Right kidney (tissue), 9 donors: ENCODE data around the gene SPTAN1.
"Not testable (repeated sequence)": the region's sequence is repeated elsewhere in the genome, so short reads cannot be mapped to it uniquely, and the experiment has no call there.

ENCODE experiments used
- DNase-seq: peaks from one replicate; pipeline ENCODE4 v3.0.0-alpha.2; 2016
- long read RNA-seq, 8 donors: transcript quantifications; one replicate each; lab custom pipeline, GENCODE V29; 2026

The SPTAN1 gene
- long read RNA-seq, donor 1, full-length matches to known transcripts, result 23 of 23 reads
- long read RNA-seq, donor 1, partial matches to known transcripts, result 0 of 23 reads
- long read RNA-seq, donor 1, other reads (novel, unspliced or antisense), result 0 of 23 reads
- long read RNA-seq, donor 2, transcript SPTAN1-221 (5 exons, 1,503 nt), result major isoform, 5 of 33 reads
- long read RNA-seq, donor 2, partial matches to known transcripts, result 23 of 33 reads
- long read RNA-seq, donor 2, other reads (novel, unspliced or antisense), result 0 of 33 reads
- long read RNA-seq, donor 3, transcript SPTAN1-211 (6 exons, 1,713 nt), result major isoform, 7 of 45 reads
- long read RNA-seq, donor 3, transcript SPTAN1-221 (5 exons, 1,503 nt), result minor isoform, 6 of 45 reads
- long read RNA-seq, donor 3, partial matches to known transcripts, result 28 of 45 reads
- long read RNA-seq, donor 3, other reads (novel, unspliced or antisense), result 0 of 45 reads
- long read RNA-seq, donor 4, full-length matches to known transcripts, result 28 of 55 reads
- long read RNA-seq, donor 4, partial matches to known transcripts, result 27 of 55 reads
- long read RNA-seq, donor 4, other reads (novel, unspliced or antisense), result 0 of 55 reads
- long read RNA-seq, donor 5, full-length matches to known transcripts, result 18 of 35 reads
- long read RNA-seq, donor 5, partial matches to known transcripts, result 17 of 35 reads
- long read RNA-seq, donor 5, other reads (novel, unspliced or antisense), result 0 of 35 reads
- long read RNA-seq, donor 6, full-length matches to known transcripts, result 29 of 152 reads
- long read RNA-seq, donor 6, partial matches to known transcripts, result 87 of 152 reads
- long read RNA-seq, donor 6, other reads (novel, unspliced or antisense), result 36 of 152 reads
- long read RNA-seq, donor 7, full-length matches to known transcripts, result 43 of 216 reads
- long read RNA-seq, donor 7, partial matches to known transcripts, result 138 of 216 reads
- long read RNA-seq, donor 7, other reads (novel, unspliced or antisense), result 35 of 216 reads
- long read RNA-seq, donor 8, full-length matches to known transcripts, result 22 of 53 reads
- long read RNA-seq, donor 8, partial matches to known transcripts, result 31 of 53 reads
- long read RNA-seq, donor 8, other reads (novel, unspliced or antisense), result 0 of 53 reads

DNA sequence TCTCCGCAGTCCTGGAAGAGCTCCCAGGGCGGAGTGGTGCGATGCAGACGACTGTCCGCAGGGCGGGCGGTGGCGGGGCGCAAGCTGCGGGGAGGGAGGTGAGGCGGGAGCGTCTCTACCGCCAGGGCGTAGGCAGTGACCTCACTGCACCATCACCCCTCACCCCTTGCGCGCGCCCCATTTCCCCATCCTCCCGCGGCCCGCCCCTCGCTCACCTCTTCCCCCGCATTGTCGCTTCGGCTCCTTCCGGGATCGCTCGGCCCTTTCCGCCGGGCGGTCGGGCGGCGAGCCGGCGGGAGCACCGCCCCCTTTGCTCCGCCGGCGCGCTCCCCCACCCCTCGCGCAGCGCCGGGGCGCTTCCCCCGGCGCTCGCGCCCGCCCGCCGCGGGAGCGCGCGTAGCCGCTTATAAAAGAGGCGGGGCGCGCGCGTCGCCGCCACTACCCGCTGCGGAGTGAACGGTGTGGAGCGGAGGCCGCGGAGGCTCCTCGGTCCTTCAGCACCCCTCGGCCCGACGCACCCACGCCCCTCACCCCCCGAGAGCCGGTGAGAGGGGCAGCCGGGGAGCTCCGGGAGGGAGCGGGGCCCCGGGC, at the start of gene SPTAN1:
Gene SPTAN1, plus strand, starts transcription at position 435 of the 591 bp plus-strand sequence. CDS start 14,154 bp downstream, outside the sequence.
- DNase-seq, result peak; percentile 95

DNA sequence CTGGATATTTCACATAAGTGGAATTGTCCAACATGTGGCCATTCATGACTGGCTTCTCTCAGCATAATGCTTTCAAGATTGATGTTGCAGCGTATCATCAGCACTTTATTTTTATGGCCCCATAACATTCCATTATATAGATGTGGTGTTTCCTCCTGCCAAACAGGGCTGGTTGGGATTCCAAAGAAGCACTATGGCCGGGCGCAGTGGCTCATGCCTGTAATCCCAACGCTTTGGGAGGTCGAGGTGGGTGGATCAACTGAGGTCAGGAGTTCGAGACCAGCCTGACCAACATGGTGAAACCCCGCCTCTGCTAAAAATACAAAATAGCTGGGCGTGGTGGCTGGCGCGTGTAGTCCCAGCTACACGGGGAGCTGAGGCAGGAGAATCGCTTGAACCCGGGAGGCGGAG, 49.0 kb upstream of the SPTAN1 start:
- DNase-seq, result not testable (repeated sequence)

DNA sequence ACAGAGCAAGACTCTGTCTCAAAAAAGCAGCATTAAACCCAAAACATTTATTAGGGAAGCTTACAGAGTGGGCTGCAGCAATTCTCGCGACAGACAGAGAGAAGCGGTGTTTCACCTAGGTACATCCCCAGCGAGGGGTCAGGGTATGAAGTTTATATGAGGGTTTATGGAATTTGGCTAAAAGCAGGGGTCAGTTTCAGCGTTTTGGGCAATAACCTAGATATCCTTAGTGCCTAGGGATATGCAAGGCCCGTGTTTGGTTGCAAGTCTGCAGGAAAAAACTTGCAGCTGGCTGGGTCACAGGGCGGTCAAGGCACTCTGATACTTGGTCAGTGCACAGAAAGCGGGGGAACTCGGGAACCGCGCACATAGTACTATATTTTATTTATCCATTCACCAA, 48.5 kb upstream of the SPTAN1 start:
- peak; percentile 39 for DNase-seq

DNA sequence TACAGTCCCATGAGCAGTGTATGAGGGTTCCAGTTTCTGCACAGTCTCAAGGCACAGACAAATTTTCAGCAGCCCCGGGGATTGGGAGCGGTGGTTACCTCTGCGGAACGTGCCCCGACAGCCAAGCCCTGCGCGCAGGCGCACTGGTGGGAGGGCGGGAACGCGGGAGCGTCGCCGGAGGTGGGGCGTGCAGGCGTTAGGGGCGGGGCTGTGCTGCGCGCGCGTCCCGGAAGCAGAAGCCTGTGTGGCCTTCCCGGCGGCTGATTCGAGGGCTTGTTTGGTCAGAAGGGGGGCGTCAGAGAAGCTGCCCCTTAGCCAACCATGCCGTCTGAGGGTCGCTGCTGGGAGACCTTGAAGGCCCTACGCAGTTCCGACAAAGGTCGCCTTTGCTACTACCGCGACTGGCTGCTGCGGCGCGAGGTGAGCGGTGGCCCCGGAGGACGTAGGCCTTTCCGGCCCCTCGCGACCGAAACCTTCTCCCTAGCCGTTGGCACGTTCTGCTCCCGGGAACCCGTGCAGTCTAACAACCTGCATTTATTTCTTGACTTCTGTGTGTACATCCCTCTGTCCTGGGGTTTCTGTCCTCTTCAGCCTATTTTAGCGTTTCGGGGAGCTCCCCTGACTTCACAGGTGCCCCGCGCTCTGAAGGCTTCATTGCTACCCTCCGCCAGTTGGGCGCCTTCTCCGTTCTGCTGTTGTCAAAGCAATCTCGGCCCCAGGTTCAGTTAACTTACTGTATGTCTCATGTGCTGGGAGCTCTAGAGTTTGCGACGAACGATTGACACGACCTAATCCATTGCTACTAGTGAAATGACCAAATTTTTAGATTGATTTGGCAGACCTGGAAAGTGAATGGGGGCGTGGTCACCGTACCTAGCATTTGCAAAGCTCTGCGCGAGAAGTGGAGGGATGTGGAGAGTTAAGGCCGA, 47.6 kb upstream of the SPTAN1 start, which contains the start of gene GLE1:
Gene GLE1, plus strand, starts transcription at position 235 of the 929 bp plus-strand sequence. Its CDS starts 87 bp downstream, at position 322.
- peak; percentile 88 for DNase-seq

DNA sequence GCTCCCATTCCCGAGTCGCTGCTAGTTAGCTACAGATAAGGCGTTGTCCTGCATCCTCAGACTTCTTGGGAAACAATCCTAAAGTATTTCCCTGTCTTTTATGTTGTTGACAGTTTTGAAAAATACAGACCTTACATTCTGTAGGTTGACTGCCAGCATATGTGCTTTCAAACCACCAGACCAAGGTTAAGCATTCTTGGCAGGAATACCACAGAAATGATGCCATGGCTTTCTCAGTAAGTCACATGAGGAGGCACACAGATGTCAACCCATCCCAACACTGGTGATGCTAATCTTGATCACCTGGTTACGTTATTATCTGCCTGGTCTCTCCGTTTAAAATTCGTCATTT, 47.0 kb upstream of the SPTAN1 start:
- no peak for DNase-seq

DNA sequence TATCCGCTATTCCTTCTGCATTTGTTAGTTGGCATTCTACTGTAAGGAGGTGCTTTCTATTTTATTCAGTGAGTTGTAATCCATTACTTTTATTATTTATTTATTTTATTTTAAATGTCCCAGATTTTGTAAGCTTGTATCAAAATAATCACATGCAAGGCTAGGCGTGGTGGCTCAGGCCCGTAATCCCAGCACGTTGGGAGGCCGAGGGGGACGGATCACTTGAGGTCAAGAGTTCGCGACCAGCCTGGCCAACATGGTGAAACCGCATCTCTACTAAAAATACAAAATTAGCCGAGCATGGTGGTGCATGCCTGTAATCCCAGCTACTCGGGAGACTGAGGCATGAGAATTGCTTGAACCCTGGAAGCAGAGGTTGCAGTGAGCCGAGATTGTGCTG, 46.5 kb upstream of the SPTAN1 start:
- not testable (repeated sequence) for DNase-seq

DNA sequence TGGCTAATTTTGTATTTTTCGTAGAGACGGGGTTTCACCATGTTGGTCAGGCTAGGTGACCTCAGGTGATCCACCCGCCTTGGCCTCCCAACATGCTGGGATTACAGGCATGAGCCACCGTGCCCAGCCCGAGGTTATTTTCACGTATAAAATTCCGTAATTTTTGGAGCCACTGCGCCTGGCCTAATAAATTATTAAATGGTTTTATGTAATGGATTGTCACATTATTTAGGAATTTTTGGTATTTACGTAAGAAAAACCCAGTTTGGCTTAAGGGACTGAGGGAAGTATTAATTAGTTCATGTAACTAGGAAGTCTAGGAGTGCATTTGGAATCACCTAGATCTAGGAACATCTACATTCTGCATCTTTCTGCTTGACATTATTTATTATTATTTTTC, 39.6 kb upstream of the SPTAN1 start:
- DNase-seq, result no peak

DNA sequence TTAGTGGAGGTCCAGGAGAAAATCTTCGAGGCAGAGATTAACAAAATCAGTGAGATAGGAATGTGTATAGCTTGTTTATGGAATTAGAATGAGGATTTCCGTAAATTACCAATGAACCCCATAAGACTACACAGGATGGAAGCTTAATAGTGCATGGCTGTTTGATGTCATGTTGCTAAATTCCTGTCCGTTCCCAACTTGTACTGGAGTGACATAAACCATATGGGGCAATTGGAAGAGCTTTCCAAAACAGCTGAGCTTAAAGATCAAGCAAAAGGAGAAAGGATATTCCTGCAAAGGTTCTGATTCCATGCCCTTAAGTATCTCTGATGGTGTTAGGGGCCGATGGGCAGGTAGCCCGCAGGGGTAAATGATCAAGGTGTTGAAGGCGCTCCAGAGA, 30.4 kb upstream of the SPTAN1 start:
- DNase-seq, result no peak

DNA sequence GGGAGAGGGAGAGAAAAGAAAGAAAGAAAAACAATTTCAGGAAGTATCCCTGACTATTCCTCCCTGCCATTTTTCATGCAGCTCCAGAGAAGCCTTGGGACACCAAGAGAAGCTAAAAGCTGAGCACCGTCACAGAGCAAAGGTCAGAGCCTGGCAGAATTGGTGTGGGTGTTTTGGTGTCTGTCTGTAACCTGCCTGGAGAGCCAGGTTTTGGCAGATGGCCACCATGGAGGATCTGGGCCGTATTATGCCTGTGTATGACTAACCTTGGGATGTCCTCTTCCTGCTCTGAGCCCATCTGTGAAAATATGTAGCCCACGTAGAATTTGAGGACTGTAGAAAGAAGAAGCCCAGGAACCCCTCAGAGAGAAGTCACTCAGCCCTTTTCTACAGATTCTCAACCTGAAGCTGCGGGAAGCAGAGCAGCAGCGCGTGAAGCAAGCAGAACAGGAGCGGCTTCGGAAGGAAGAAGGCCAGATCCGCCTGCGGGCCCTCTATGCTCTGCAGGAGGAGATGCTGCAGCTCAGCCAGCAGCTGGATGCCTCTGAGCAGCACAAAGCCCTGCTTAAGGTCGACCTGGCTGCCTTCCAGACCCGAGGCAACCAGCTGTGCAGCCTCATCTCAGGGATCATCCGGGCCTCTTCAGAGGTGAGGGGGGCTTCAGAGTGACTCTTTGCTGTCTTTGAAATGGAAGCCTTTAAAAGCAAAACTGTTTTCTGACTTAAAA, 29.0 kb upstream of the SPTAN1 start:
- peak; percentile 31 for DNase-seq

DNA sequence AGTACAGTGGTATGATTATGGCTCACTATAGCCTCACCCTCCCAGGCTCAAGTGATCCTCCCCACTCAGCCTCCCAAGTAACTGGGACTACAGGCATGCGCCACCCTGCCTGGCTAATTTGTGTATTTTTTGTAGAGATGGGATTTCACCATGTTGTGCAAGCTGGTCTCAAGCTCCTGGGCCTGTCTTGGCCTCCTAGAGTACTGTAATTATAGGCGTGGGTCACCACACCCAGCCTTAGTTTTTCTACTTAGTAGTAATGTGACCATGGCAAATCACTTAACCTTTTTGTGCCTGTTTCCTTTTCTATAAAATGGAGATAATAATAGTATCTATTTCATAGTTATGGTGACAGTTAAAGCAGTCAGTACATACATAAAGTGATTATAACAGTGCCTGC, 25.7 kb upstream of the SPTAN1 start:
- DNase-seq, result no peak

DNA sequence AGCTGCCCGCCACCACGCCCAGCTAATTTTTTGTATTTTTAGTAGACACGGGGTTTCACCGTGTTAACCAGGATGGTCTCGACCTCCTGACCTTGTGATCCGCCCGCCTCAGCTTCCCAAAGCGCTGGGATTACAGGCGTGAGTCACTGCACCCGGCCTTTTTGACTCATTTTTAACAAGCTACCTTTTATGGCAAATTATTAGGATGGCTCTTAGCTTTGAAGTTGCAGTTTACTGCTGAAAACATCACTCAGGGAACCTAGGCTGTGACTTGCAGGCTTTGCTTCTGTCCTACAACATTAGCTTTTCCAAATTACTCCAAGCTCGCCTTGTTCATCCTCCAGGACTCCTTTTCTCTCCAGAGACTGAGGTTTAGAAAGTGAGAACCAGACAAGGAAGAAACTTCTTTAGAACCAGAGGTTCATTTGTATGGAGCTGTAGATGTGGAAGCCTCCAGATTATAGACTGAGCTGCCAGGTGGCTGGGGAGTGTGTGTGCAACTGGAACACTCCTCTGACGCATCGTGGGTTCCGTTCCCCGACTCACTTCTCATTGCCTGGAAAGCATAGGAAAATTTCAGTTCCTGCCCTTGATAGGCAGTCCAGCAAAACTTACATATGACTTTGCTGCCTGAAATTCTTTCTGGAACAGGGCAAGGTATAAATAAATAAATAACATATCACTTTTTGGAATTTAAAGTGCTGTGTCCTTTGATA, 23.8 kb upstream of the SPTAN1 start:
- DNase-seq, result no peak

DNA sequence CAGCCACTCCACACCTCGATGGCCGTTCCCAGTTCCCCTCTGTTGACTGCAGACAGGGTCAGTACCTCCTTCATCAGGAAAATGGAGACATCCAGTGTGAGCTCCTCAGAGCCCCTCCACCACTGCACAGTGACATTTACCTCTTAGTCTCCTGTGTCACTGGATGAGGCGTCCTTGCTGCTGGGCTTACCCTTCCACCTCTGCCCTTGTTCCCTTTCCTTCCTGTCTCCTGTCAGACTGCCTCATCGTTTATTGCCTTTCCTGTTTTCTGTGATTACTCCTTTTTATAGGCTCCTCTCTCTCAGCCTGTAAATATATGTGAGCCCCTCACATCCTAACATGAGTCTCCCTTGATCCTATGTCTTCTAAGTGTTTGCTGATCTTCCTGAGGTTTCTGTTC, 23.2 kb upstream of the SPTAN1 start:
- no peak for DNase-seq

DNA sequence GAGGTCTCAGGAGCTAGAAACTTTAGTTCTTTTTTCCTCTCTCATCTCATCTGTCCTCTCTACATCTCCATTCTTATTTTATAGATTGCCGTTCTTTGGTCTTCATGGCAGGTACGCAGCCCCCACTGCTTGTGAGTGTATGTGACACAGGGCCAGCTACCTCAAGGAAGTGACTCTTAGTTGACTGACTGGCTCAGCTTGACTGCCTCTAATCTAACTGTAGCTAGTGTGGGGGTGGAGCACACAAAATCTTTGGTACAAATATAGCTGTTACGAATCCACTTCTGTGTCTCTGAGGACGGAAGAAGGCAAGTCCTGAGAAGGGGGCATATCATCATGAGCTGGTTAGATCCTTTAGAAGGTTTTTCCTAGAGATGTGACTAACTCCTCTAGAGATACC, 19.8 kb upstream of the SPTAN1 start:
- no peak for DNase-seq

DNA sequence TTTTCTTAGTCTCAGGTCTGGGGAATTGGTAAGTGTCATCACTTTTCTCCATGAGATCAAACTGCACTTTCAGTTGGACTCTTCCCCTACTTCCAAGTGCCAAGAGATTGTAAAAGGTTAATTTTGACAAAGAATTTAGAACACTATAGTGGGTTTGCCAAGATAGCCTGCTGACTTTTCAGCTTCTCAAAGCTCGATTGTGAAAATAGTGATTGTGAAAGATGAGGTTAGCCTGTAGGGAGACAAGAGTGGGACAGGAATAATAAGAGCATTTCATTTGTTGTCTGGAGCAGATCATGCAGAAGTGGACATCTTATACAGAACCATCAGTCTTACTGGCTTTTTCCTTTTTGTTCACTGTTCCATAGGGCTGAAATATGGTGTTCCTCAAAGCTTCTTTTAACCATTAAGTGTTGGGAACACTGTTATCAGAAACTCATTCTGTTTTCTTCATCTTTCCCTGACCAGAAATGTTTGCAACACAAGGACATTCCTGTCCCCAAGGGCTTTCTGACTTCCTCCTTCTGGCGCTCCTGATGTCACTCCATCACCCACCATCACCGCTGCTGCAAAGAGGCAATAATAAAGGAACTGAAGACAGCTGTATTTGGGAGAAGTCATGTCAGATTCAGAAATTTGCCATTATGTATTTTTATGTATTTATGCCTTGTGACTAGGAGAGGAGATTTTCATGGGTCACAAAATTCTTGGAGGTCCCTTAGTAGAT, 11.6 kb upstream of the SPTAN1 start:
- DNase-seq, result no peak

DNA sequence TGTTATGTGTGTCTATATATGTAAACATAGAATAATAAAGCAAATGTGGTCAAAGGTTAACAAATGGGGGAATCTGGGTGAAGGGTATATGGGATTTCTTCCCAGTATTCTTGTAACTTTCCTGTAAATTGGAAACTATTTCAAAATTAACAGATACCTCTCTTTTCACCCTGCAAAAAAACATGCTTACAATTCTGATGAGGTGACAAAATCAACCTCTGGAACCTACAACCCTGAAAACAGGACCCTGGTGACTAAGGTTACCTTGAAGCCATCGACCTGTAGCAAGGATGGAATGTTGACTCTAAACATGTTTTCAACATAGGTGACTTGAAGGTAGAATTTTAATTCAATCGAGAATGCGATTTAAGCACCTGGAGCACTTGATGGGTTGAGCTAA, 5.9 kb upstream of the SPTAN1 start:
- DNase-seq, result no peak

DNA sequence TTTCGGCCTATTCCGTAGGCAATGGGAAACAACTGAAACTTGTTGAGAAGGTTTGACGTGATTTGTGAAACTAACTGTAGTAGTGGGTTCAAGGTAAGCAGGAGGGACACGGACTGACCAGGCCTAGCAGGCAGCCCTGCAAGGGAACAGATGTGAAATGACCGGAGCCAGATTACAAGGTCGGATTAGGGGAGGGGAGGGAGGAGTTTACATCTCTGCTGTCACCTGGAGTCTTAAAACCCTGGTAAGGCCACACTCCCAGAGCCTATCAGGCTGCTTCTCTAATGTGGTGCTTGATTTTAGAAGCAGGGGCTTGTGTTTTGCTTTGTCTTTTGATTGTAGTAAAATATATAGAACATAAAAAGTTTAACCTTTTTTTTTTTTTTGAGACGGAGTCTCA, 3.5 kb upstream of the SPTAN1 start:
- no peak for DNase-seq

DNA sequence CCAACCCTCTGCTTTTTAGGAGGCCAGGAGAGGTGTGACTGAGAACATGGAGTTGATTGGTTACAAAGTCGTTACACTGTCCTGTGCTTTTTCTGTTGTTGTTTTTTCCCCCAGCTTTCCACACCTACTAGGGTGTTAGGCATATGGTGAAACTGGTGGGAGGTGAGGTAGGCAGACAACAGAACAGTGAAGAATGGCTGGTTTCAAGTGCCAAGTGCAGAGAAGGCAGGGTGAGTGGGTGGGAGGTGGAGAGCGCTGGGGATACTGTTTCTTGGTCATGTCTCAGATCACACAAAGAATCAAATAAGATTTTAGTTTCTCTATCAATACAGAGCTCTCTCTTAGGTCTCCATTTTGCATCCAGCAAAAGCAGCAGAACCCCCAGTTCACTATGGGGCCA, 2.2 kb upstream of the SPTAN1 start:
- no peak for DNase-seq

DNA sequence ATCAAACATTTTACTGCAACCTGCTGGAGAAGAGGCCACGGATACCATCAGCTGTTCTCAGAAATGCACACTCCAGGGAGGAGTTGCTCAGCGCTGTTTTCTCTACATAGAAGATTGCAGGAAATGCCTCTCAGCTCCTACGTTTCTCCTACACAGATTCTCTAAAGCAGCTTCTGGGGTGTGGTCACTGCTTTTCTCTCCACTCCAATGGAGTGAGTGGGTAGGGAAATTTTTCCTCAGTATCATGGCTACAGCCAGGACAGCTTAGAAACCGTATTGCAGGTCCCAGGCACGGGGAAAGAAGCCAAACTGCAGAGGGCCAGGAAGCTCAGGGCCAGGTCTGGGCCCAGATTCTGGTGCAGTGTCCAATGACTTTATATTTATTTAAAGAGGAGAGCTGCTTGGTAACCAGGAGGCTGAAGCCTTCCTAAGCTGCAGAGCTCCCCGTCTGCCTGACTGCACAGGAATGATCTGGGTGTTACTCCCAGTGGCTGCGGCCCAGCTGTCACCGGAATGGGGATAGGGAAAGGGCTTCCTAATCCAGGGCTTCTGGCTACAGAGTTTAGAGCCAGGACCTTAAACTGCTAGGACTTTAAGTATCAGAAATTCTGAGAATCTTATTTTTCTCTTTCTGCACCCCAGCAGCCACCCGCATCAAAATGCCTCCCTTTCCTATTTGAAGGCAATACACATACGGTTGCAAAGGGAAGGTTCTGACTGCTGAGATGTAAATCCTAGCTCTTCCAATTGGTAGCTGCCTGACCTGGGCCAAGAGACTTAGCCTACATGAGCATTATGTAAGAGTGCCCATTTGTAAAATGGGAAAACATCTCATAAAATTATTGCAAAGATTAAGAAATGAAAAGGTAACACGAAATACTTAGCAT, 1.4 kb upstream of the SPTAN1 start:
- peak; percentile 43 for DNase-seq
